Testis (tissue), 3 donors: ENCODE results near the gene OGFOD3. TPM values are rescaled to one million over a fixed set of nuclear protein-coding genes. Genes with fewer than 3 reads are reported as not detected.
A peak's percentile ranks its signal among the peaks of the same experiment; 100 is the strongest.

Source experiments
- DNase-seq: peaks from one replicate; pipeline ENCODE4 v3.0.0-alpha.2; 2019
- H3K27ac ChIP-seq, 2 donors: fragments of 200-600 bp; sonication (generic); one replicate each; pipeline ENCODE4 v1.5.1; 2019
- H3K27me3 ChIP-seq: fragments of 200-600 bp; sonication (generic); one replicate; pipeline ENCODE4 v1.5.1; 2019
- H3K36me3 ChIP-seq: fragments of 200-600 bp; sonication (generic); one replicate; pipeline ENCODE4 v1.5.1; 2017; ENCODE audit warnings: low read depth; ENCODE audit errors: missing control alignments
- H3K4me1 ChIP-seq: fragments of 200-600 bp; sonication (generic); one replicate; pipeline ENCODE4 v1.5.1; 2019
- H3K4me3 ChIP-seq, 2 donors: fragments of 200-600 bp; sonication (generic); one replicate each; pipeline ENCODE4 v1.5.1; 2017 to 2019
- H3K9me3 ChIP-seq: fragments of 200-600 bp; sonication (generic); one replicate; pipeline ENCODE4 v1.5.1; 2017
- CTCF ChIP-seq, 3 experiments: fragments of 450-650 bp in 2 of 3; fragments of 200-600 bp in 1 of 3; sonication (generic) in 1 of 3; IDR thresholded peaks; one replicate each; pipeline ENCODE4 v1.5.1; 2016 to 2019; ENCODE audit warnings: antibody characterized with exemption in 3 of 3, mild to moderate bottlenecking in 2 of 3, moderate library complexity in 1 of 3
- POLR2A ChIP-seq: fragments of 450-650 bp; IDR thresholded peaks from one replicate; pipeline ENCODE4 v1.6.1; 2017; ENCODE audit warnings: antibody characterized with exemption, mild to moderate bottlenecking, moderate library complexity
- WGBS, 2 donors: methylation state at CpG; one replicate each; pipeline ENCODE4 v1.1.5; 2018; 5-methylcytosine and 5-hydroxymethylcytosine counted together
- intact Hi-C: fragments of 100-400 bp; cut with DNase I; formaldehyde crosslinking; loops from one replicate; pipeline ENCODE4 v1.15.1; 2023; ENCODE audit warnings: low total_unique reads
- polyA plus RNA-seq: library from polyadenylated mRNA; stranded (reverse); fragments of 350-450 nt; fragmentation: Illumina TruSeq; extraction: RNeasy Lipid Tissue Mini Kit (QIAGEN cat#74804); gene quantifications from one replicate; pipeline ENCODE4 v1.2.3, GENCODE V29; 2014; ENCODE audit warnings: low read depth, low replicate concordance; ENCODE audit not compliant: insufficient read depth
- total RNA-seq, 2 donors: library from RNA; depleted of rRNA; stranded (reverse); fragments of >200 nt; gene quantifications; one replicate each; pipeline ENCODE4 v1.2.3, GENCODE V29; 2016

The OGFOD3 gene
- total and polyA plus RNA-seq, 3 donors from 2014 or later = 19.6 to 37.4 (median 28.9) TPM

DNA sequence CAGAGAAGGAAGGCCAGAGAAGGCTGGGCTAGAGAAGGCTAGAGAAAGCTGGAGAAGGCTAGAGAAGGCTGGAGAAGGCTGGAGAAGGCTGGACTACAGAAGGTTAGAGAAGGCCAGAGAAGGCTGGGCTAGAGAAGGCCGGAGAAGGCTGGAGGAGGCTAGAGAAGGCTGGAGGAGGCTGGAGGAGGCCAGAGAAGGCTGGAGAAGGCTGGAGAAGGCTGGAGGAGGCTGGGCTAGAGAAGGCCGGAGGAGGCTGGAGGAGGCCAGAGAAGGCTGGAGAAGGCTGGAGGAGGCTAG is 6.4 kb upstream of the OGFOD3 start:
- intact Hi-C loops = no loop called here
- H3K4me3 ChIP-seq = no peak overlapping the region

DNA sequence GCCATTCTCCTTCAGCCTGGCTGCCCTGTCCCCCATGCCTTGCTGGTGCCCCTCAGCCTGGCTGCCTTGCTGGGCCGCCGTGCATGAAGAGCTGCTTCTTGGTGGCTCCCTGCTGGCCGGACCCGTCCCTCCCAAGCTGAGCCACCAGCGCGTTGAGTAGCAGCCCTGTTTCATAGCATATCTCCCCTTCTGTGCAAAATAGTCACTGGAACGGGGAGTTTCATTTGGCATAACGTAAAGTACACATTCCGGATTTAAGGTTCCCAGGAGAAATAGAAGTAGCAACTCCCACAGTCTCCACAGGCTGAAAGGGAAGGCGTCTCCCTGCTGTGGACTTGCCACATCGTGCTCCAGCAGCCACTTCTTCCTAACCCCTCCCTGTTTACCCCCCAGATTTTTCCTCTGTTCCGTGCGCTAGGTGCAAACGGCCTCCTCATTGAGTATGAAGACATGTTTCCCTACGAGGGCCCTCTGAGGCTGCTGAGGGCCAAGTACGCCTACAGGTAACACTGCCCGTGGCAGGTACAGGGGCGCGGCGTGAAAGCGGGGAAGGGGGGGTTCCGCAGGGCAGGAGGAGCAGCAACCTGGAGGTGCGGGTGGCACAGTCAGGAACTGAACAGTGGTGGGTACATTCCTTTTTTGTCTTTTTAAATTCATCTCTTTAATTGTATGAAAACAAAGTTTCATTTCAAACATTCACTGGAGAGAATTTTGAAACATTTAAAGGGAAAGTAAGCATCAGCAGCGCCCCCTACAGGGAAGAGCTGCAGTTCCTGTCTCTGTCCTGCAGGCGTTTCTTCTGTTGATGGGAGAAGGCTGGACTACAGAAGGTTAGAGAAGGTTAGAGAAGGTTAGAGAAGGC is 5.8 kb upstream of the OGFOD3 start:
- WGBS, 2 donors = 46 to 59% methylated on average over 25 of the region's 25 CpGs
- DNase-seq = peak; percentile 88
- Histone ChIP-seq H3K36me3 (no peaks in the 10 kb centered on the region), H3K9me3 (no peaks in the 10 kb centered on the region), H3K4me1 (peaks cover 11% of the 10 kb centered on the region), H3K4me3 (peak overlapping the region in 1 of 2 donors; percentile 29), H3K27ac (peak overlapping the region; percentile 75 to 81), H3K27me3 (no peaks in the 10 kb centered on the region)
- TF ChIP-seq POLR2A = no peak
- TF ChIP-seq CTCF (IDR thresholded peaks at IDR 0.05) = peak; percentile 80 to 88 (median 81)
- intact Hi-C loops = no loop called here

More for the DNA sequence above, 6.4 kb upstream of the OGFOD3 start:
- Histone ChIP-seq H3K4me1 (peaks cover 11% of the 10 kb centered on the region), H3K27me3 (no peaks in the 10 kb centered on the region), H3K36me3 (no peaks in the 10 kb centered on the region), H3K9me3 (no peaks in the 10 kb centered on the region), H3K27ac (peak overlapping the region in 1 of 2 donors; percentile 75)
- no peak for DNase-seq
- TF ChIP-seq POLR2A (no peak), CTCF (IDR thresholded peaks at IDR 0.05) (no peak)
- WGBS, 2 donors = 74 to 90% methylated on average over 2 of the region's 2 CpGs

- no peak for TF ChIP-seq POLR2A
- Histone ChIP-seq H3K27me3 (no peaks in the 10 kb centered on the region), H3K4me1 (peaks cover 18% of the 10 kb centered on the region), H3K27ac (no peak overlapping the region), H3K4me3 (no peak overlapping the region), H3K9me3 (no peaks in the 10 kb centered on the region), H3K36me3 (no peaks in the 10 kb centered on the region)
- WGBS, 2 donors = 82 to 93% methylated on average over 2 of the region's 2 CpGs
- intact Hi-C loops = loop anchor here (10.0 kb wide), 1 partner anchor 65 kb away; the partner anchor contains the start of gene TEX19
- no peak for DNase-seq
These were observed 1.2 kb upstream of the OGFOD3 start for GRCh38 chr17:82419540-82419939.

DNA sequence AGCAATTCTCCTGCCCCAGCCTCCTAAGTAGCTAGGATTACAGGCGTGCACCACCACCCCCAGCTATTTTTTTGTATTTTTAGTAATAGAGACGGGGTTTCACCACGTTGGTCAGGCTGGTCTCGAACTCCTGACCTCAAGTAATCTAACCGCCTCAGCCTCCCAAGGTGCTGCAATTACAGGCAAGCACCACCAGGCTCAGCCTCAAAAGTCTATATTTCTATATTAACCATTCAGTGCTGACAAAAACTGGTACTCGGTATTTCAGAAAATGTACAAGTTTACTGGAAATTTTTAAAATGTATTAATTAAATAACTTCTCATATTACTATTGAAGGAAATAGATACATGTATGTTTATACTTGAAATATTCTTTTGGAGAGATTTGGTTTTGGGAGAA is 1.6 kb downstream of the OGFOD3 start:
- H3K9me3 ChIP-seq = no peaks in the 10 kb centered on the region
- H3K27ac ChIP-seq = no peak overlapping the region
- H3K4me1 ChIP-seq = peaks cover 10% of the 10 kb centered on the region
- intact Hi-C loops = loop anchor here (10.0 kb wide), 1 partner anchor 62 kb away; the partner anchor contains the start of gene TEX19
- no peak for DNase-seq
- 61 to 72% methylated on average over 6 of the region's 6 CpGs for WGBS, 2 donors
- no peak overlapping the region for H3K4me3 ChIP-seq
- H3K36me3 ChIP-seq = no peaks in the 10 kb centered on the region
- H3K27me3 ChIP-seq = no peaks in the 10 kb centered on the region
- TF ChIP-seq CTCF (IDR thresholded peaks at IDR 0.05) = peak in 2 of 3 experiments; percentile 10 to 12
- TF ChIP-seq POLR2A = no peak

DNA sequence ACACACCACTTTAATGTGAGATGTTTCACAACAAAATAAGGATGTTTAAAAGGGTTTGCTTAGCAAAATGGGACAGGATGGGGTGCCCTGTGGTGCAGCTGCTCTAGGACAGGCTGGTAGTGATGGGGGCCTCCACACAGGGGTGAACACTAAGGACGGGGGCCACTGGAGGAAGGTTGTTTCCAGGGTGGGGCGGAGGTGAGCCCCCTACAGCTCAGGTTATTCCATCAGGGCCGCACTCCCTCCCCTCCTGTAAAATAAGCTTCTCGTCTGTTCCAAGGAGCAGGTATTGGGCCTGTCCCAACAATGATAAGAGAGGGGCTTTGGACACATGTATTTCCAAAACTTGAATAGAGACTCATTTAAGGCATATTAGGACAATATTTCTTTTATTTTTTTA is 2.1 kb downstream of the OGFOD3 start:
- Histone ChIP-seq H3K4me1 (peaks cover 10% of the 10 kb centered on the region), H3K36me3 (no peaks in the 10 kb centered on the region), H3K27ac (no peak overlapping the region), H3K27me3 (no peaks in the 10 kb centered on the region), H3K9me3 (no peaks in the 10 kb centered on the region), H3K4me3 (no peak overlapping the region)
- TF ChIP-seq POLR2A = no peak
- no peak for DNase-seq
- WGBS, 2 donors = 82 to 84% methylated on average over 4 of the region's 4 CpGs
- intact Hi-C loops = loop anchor here (10.0 kb wide), 1 partner anchor 61 kb away; the partner anchor contains the start of gene TEX19
